ENCODE results near the gene GRIK2.

Gene GRIK2

GRCh38 chr6:101845621-101846020 lies 452.1 kb downstream of the GRIK2 start:
- no peak overlapping the region for H3K4me3 ChIP-seq (ENCODE audit: low read length)
- TF ChIP-seq ZNF274 (IDR thresholded peaks at IDR 0.05; ENCODE audit: low read depth, low read length): no peak

GRCh38 chr6:101847690-101848089 lies 454.2 kb downstream of the GRIK2 start:
- no peak overlapping the region for H3K4me3 ChIP-seq (ENCODE audit: low read length)
- no peak for TF ChIP-seq ZNF274 (IDR thresholded peaks at IDR 0.05; ENCODE audit: low read depth, low read length)

- no peak for TF ChIP-seq ZNF274 (IDR thresholded peaks at IDR 0.05; ENCODE audit: low read depth, low read length)
Observed at GRCh38 chr6:101851911-101852310, 458.4 kb downstream of the GRIK2 start.

GRCh38 chr6:101853231-101854085 lies 459.9 kb downstream of the GRIK2 start:
- no peak overlapping the region for H3K4me3 ChIP-seq (ENCODE audit: low read length)
- TF ChIP-seq ZNF274 (IDR thresholded peaks at IDR 0.05; ENCODE audit: low read depth, low read length): no peak

More at GRCh38 chr6:101851911-101852310, 458.4 kb downstream of the GRIK2 start:
- no peak overlapping the region for H3K4me3 ChIP-seq (ENCODE audit: low read length)

GRCh38 chr6:101876431-101876830 lies 482.9 kb downstream of the GRIK2 start:
- no peak overlapping the region for H3K4me3 ChIP-seq (ENCODE audit: low read length)
- no peak for TF ChIP-seq ZNF274 (IDR thresholded peaks at IDR 0.05; ENCODE audit: low read depth, low read length)

GRCh38 chr6:101878554-101879276 lies 485.2 kb downstream of the GRIK2 start:
- no peak for TF ChIP-seq ZNF274 (IDR thresholded peaks at IDR 0.05; ENCODE audit: low read depth, low read length)
- no peak overlapping the region for H3K4me3 ChIP-seq (ENCODE audit: low read length)

GRCh38 chr6:101879782-101880181 lies 486.3 kb downstream of the GRIK2 start:
- TF ChIP-seq ZNF274 (IDR thresholded peaks at IDR 0.05; ENCODE audit: low read depth, low read length): no peak
- no peak overlapping the region for H3K4me3 ChIP-seq (ENCODE audit: low read length)

GRCh38 chr6:101883505-101883904 lies 490.0 kb downstream of the GRIK2 start:
- no peak for TF ChIP-seq ZNF274 (IDR thresholded peaks at IDR 0.05; ENCODE audit: low read depth, low read length)
- H3K4me3 ChIP-seq (ENCODE audit: low read length): no peak overlapping the region

GRCh38 chr6:101887532-101887931 lies 494.0 kb downstream of the GRIK2 start:
- no peak overlapping the region for H3K4me3 ChIP-seq (ENCODE audit: low read length)
- no peak for TF ChIP-seq ZNF274 (IDR thresholded peaks at IDR 0.05; ENCODE audit: low read depth, low read length)

GRCh38 chr6:101907356-101908217 lies 514.1 kb downstream of the GRIK2 start:
- no peak overlapping the region for H3K4me3 ChIP-seq (ENCODE audit: low read length)
- TF ChIP-seq ZNF274 (IDR thresholded peaks at IDR 0.05; ENCODE audit: low read depth, low read length): no peak

- no peak for TF ChIP-seq ZNF274 (IDR thresholded peaks at IDR 0.05; ENCODE audit: low read depth, low read length)
Observed at GRCh38 chr6:101909366-101909765, 515.9 kb downstream of the GRIK2 start.

GRCh38 chr6:101912311-101912710 lies 518.8 kb downstream of the GRIK2 start:
- TF ChIP-seq ZNF274 (IDR thresholded peaks at IDR 0.05; ENCODE audit: low read depth, low read length): no peak
- no peak overlapping the region for H3K4me3 ChIP-seq (ENCODE audit: low read length)

More at GRCh38 chr6:101909366-101909765, 515.9 kb downstream of the GRIK2 start:
- H3K4me3 ChIP-seq (ENCODE audit: low read length): no peak overlapping the region

- no peak for TF ChIP-seq ZNF274 (IDR thresholded peaks at IDR 0.05; ENCODE audit: low read depth, low read length)
- H3K4me3 ChIP-seq (ENCODE audit: low read length): no peak overlapping the region
Observed at GRCh38 chr6:101918471-101918870, 525.0 kb downstream of the GRIK2 start.

- no peak overlapping the region for H3K4me3 ChIP-seq (ENCODE audit: low read length)
- no peak for TF ChIP-seq ZNF274 (IDR thresholded peaks at IDR 0.05; ENCODE audit: low read depth, low read length)
Observed at GRCh38 chr6:101921829-101922450, 528.4 kb downstream of the GRIK2 start.
